DND-41 (cell line): Measurements from ENCODE around the gene WFDC6.

Experiments
- CTCF ChIP-seq: IDR thresholded peaks from 2 replicates; pipeline ENCODE4 v1.5.1; 2012; ENCODE audit warnings: borderline replicate concordance, low read length, moderate library complexity, mild to moderate bottlenecking; ENCODE audit not compliant: poor library complexity, severe bottlenecking; ENCODE audit errors: extremely low read depth
- EZH2 ChIP-seq: IDR thresholded peaks from 3 replicates; pipeline ENCODE4 v1.6.1; 2012; ENCODE audit warnings: borderline replicate concordance, low read depth, mild to moderate bottlenecking, moderate library complexity, low read length, inconsistent platforms; ENCODE audit not compliant: severe bottlenecking

- TF ChIP-seq CTCF (no peak), EZH2 (no peak)
Measured at GRCh38 chr20:45485388-45485787, 53.9 kb downstream of the WFDC6 start.
